Liver (tissue), 9 donors: ENCODE measurements around the gene UBASH3B. TPM values are rescaled to one million over a fixed set of nuclear protein-coding genes. Genes with fewer than 3 reads are reported as not detected.

Experiments
- DNase-seq: peaks from one replicate; pipeline ENCODE4 v3.0.0-alpha.2; 2017; ENCODE audit warnings: low spot score
- H3K27ac ChIP-seq, 2 donors: one replicate each; pipeline ENCODE4 v1.7.0; 2013; ENCODE audit warnings: inconsistent platforms in 2 of 2, low read length in 2 of 2, control low read depth in 1 of 2, low read depth in 1 of 2, mild to moderate bottlenecking in 1 of 2
- H3K27me3 ChIP-seq, 4 donors: one replicate each; pipeline versions ENCODE4 v1.6.1 to v1.7.0; 2013; ENCODE audit warnings: low read length in 3 of 4, inconsistent platforms in 1 of 4, mild to moderate bottlenecking in 1 of 4, moderate library complexity in 1 of 4; ENCODE audit not compliant: control insufficient read depth in 4 of 4, insufficient read depth in 4 of 4
- H3K36me3 ChIP-seq, 4 donors: one replicate each; pipeline versions ENCODE4 v1.6.1 to v1.7.0; 2013; ENCODE audit warnings: low read length in 3 of 4, mild to moderate bottlenecking in 3 of 4, low read depth in 1 of 4, moderate library complexity in 1 of 4; ENCODE audit not compliant: control insufficient read depth in 4 of 4, insufficient read depth in 3 of 4
- H3K4me1 ChIP-seq, 4 donors: one replicate each; pipeline versions ENCODE4 v1.6.1 to v1.7.0; 2013; ENCODE audit warnings: low read length in 3 of 4, mild to moderate bottlenecking in 3 of 4, moderate library complexity in 1 of 4; ENCODE audit not compliant: control insufficient read depth in 4 of 4, insufficient read depth in 4 of 4
- H3K4me3 ChIP-seq, 3 donors: one replicate each; pipeline versions ENCODE4 v1.6.1 to v1.7.0; 2013; ENCODE audit warnings: low read length in 3 of 3, control low read depth in 1 of 3, low read depth in 1 of 3, mild to moderate bottlenecking in 1 of 3
- H3K9ac ChIP-seq, 2 donors: one replicate each; pipeline ENCODE4 v1.7.0; 2013; ENCODE audit warnings: low read length in 2 of 2, mild to moderate bottlenecking in 2 of 2, moderate library complexity in 2 of 2, control low read depth in 1 of 2, low read depth in 1 of 2
- H3K9me3 ChIP-seq, 4 donors: one replicate each; pipeline versions ENCODE4 v1.6.1 to v1.7.0; 2013; ENCODE audit warnings: low read length in 3 of 4; ENCODE audit not compliant: control insufficient read depth in 4 of 4
- EGR1 ChIP-seq, 2 donors: IDR thresholded peaks; 2 replicates each; pipeline ENCODE4 v1.6.1; 2016 to 2018; ENCODE audit warnings: antibody characterized with exemption in 2 of 2, low read depth in 2 of 2
- FOXA1 ChIP-seq: IDR thresholded peaks from 2 replicates; pipeline ENCODE4 v1.6.1; 2016; ENCODE audit warnings: antibody characterized with exemption
- FOXA2 ChIP-seq: IDR thresholded peaks from 2 replicates; pipeline ENCODE4 v1.6.1; 2016; ENCODE audit warnings: antibody characterized with exemption
- GABPA ChIP-seq, 2 donors: IDR thresholded peaks in 1 of 2; conservative IDR thresholded peaks in 1 of 2; 2 replicates each; pipeline ENCODE4 v1.6.1; 2016; ENCODE audit warnings: antibody characterized with exemption in 2 of 2, mild to moderate bottlenecking in 1 of 2, moderate library complexity in 1 of 2
- HNF4A ChIP-seq, 2 donors: conservative IDR thresholded peaks; 2 replicates each; pipeline ENCODE4 v1.6.1; 2016; ENCODE audit warnings: antibody characterized with exemption in 2 of 2, mild to moderate bottlenecking in 2 of 2
- HNF4G ChIP-seq: IDR thresholded peaks from 2 replicates; pipeline ENCODE4 v1.6.1; 2016; ENCODE audit warnings: antibody characterized with exemption
- JUND ChIP-seq, 2 donors: IDR thresholded peaks; 2 replicates each; pipeline ENCODE4 v1.6.1; 2016; ENCODE audit warnings: antibody characterized with exemption in 2 of 2
- NR2F2 ChIP-seq: IDR thresholded peaks from 2 replicates; pipeline ENCODE4 v1.6.1; 2016; ENCODE audit warnings: antibody characterized with exemption
- RXRA ChIP-seq, 2 donors: IDR thresholded peaks; 2 replicates each; pipeline ENCODE4 v1.6.1; 2017 to 2018; ENCODE audit warnings: antibody characterized with exemption in 2 of 2, mild to moderate bottlenecking in 1 of 2
- SP1 ChIP-seq: IDR thresholded peaks from 2 replicates; pipeline ENCODE4 v1.6.1; 2018; ENCODE audit warnings: antibody characterized with exemption, mild to moderate bottlenecking
- YY1 ChIP-seq: IDR thresholded peaks from 2 replicates; pipeline ENCODE4 v1.6.1; 2016; ENCODE audit warnings: antibody characterized with exemption, mild to moderate bottlenecking
- WGBS: extraction: QIAGEN DNeasy Blood & Tissue Kit; methylation state at CpG from one replicate; pipeline ENCODE4 v1.1.7; 2013; 5-methylcytosine and 5-hydroxymethylcytosine counted together
- polyA plus RNA-seq, 2 donors: library from polyadenylated mRNA; stranded (reverse) in 1 of 2; unstranded in 1 of 2; fragments of 200-250 nt in 1 of 2; fragments of >200 nt in 1 of 2; fragmentation: Nextera tagmentation in 1 of 2; extraction: Ambion mirVana in 1 of 2; gene quantifications; one replicate each; pipeline versions ENCODE4 v1.2.1 to v1.2.3, GENCODE V29; 2013 to 2015
- total RNA-seq, 2 donors: library from RNA; depleted of rRNA; stranded (reverse); fragments of >200 nt; gene quantifications; one replicate each; pipeline ENCODE4 v1.2.3, GENCODE V29; 2014
- TF ChIP-seq, protein P1 (sequence below): IDR thresholded peaks from 2 replicates; pipeline ENCODE4 v1.6.1; 2016; ENCODE audit warnings: antibody characterized with exemption, mild to moderate bottlenecking
- TF ChIP-seq, protein P2 (sequence below): IDR thresholded peaks from 2 replicates; pipeline ENCODE4 v1.6.1; 2016; ENCODE audit warnings: antibody characterized with exemption
- TF ChIP-seq, protein P3 (sequence below): IDR thresholded peaks from 2 replicates; pipeline ENCODE4 v1.6.1; 2016; ENCODE audit warnings: antibody characterized with exemption
- TF ChIP-seq, protein P4 (sequence below): IDR thresholded peaks from 2 replicates; pipeline ENCODE4 v1.6.1; 2016; ENCODE audit warnings: antibody characterized with exemption
- donor health status: healthy.
- donor health status: healthy.
- donor health status: healthy.
- donor health status: healthy.
- donor health status: healthy.

The UBASH3B gene
- total and polyA plus RNA-seq, 4 donors, result 0.48 to 5.5 (median 2.5) TPM

GRCh38 chr11:122723576-122723975 is 68.1 kb downstream of the UBASH3B start:
- Histone ChIP-seq H3K36me3 (no peaks in the 10 kb centered on the region), H3K27ac (no peak overlapping the region), H3K27me3 (no peaks in the 10 kb centered on the region), H3K4me1 (peaks cover 0 to 4% (median 1%) of the 10 kb centered on the region in 4 donors), H3K9me3 (no peaks in the 10 kb centered on the region), H3K9ac (no peak overlapping the region), H3K4me3 (no peak overlapping the region)
- WGBS, result 85% methylated on average over 3 of the region's 3 CpGs
- TF ChIP-seq HNF4A (conservative IDR thresholded peaks at IDR 0.05), result no peak
- TF ChIP-seq EGR1 (IDR thresholded peaks at IDR 0.05; ENCODE audit: low read depth in 2 of 2), result no peak
- TF ChIP-seq, protein P1, sequence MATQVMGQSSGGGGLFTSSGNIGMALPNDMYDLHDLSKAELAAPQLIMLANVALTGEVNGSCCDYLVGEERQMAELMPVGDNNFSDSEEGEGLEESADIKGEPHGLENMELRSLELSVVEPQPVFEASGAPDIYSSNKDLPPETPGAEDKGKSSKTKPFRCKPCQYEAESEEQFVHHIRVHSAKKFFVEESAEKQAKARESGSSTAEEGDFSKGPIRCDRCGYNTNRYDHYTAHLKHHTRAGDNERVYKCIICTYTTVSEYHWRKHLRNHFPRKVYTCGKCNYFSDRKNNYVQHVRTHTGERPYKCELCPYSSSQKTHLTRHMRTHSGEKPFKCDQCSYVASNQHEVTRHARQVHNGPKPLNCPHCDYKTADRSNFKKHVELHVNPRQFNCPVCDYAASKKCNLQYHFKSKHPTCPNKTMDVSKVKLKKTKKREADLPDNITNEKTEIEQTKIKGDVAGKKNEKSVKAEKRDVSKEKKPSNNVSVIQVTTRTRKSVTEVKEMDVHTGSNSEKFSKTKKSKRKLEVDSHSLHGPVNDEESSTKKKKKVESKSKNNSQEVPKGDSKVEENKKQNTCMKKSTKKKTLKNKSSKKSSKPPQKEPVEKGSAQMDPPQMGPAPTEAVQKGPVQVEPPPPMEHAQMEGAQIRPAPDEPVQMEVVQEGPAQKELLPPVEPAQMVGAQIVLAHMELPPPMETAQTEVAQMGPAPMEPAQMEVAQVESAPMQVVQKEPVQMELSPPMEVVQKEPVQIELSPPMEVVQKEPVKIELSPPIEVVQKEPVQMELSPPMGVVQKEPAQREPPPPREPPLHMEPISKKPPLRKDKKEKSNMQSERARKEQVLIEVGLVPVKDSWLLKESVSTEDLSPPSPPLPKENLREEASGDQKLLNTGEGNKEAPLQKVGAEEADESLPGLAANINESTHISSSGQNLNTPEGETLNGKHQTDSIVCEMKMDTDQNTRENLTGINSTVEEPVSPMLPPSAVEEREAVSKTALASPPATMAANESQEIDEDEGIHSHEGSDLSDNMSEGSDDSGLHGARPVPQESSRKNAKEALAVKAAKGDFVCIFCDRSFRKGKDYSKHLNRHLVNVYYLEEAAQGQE, result no peak
- TF ChIP-seq, protein P2, sequence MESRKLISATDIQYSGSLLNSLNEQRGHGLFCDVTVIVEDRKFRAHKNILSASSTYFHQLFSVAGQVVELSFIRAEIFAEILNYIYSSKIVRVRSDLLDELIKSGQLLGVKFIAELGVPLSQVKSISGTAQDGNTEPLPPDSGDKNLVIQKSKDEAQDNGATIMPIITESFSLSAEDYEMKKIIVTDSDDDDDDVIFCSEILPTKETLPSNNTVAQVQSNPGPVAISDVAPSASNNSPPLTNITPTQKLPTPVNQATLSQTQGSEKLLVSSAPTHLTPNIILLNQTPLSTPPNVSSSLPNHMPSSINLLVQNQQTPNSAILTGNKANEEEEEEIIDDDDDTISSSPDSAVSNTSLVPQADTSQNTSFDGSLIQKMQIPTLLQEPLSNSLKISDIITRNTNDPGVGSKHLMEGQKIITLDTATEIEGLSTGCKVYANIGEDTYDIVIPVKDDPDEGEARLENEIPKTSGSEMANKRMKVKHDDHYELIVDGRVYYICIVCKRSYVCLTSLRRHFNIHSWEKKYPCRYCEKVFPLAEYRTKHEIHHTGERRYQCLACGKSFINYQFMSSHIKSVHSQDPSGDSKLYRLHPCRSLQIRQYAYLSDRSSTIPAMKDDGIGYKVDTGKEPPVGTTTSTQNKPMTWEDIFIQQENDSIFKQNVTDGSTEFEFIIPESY, result no peak
- no peak for TF ChIP-seq GABPA (IDR thresholded peaks at IDR 0.05 in 1 of 2, conservative IDR thresholded peaks at IDR 0.05 in 1 of 2)
- no peak for TF ChIP-seq NR2F2
- TF ChIP-seq, protein P3, sequence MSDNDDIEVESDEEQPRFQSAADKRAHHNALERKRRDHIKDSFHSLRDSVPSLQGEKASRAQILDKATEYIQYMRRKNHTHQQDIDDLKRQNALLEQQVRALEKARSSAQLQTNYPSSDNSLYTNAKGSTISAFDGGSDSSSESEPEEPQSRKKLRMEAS, result no peak
- DNase-seq, result no peak

GRCh38 chr11:122724520-122724919 is 69.0 kb downstream of the UBASH3B start:
- Histone ChIP-seq H3K4me3 (no peak overlapping the region), H3K27me3 (no peaks in the 10 kb centered on the region), H3K36me3 (no peaks in the 10 kb centered on the region), H3K9me3 (no peaks in the 10 kb centered on the region), H3K27ac (no peak overlapping the region), H3K9ac (no peak overlapping the region), H3K4me1 (peaks cover 0 to 4% (median 1%) of the 10 kb centered on the region in 4 donors)
- 73% methylated on average over 6 of the region's 6 CpGs for WGBS
- DNase-seq, result no peak
- TF ChIP-seq GABPA (IDR thresholded peaks at IDR 0.05 in 1 of 2, conservative IDR thresholded peaks at IDR 0.05 in 1 of 2) (no peak), HNF4A (conservative IDR thresholded peaks at IDR 0.05) (no peak), RXRA (IDR thresholded peaks at IDR 0.05) (no peak), FOXA2 (no peak), HNF4G (no peak), FOXA1 (no peak), JUND (IDR thresholded peaks at IDR 0.05) (no peak), SP1 (no peak), EGR1 (IDR thresholded peaks at IDR 0.05; ENCODE audit: low read depth in 2 of 2) (no peak), NR2F2 (no peak), YY1 (no peak)
- TF ChIP-seq, protein P4, sequence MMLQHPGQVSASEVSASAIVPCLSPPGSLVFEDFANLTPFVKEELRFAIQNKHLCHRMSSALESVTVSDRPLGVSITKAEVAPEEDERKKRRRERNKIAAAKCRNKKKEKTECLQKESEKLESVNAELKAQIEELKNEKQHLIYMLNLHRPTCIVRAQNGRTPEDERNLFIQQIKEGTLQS, result no peak
- TF ChIP-seq, protein P3, result no peak
- TF ChIP-seq, protein P2, result no peak
